ENCODE data around the gene ZNF576.

DNA sequence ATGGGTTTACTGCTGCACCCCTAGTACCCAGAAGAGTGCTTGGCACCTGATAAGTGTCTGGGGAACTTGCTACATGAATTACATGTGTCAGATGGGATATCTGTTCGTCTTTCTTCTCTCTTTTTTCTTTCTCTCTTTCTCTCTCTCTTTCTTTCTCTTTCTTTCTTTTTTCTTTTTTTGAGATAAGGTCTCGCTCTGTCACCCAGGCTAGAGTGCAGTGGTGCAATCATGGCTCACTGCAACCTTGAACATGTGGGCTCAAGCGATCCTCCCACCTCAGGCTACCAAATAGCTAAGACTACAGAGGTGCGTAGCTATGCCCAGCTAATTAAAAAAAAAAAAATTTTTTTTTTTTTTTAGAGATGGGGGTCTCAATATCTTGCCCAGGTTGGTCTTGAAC is 37.1 kb downstream of the ZNF576 start:
- no peak for TF ChIP-seq CTCF (IDR thresholded peaks at IDR 0.05; ENCODE audit: insufficient read depth, low read depth, low read length)
- TF ChIP-seq EZH2 (IDR thresholded peaks at IDR 0.05; ENCODE audit: insufficient read depth, low read length): no peak
